WI38 (cell line): ENCODE measurements around the gene PRPF4.

ENCODE experiments used
- H3K4me3 ChIP-seq: 2 replicates; pipeline ENCODE4 v1.5.1; 2011; ENCODE audit warnings: low read depth, mild to moderate bottlenecking, control low read depth, low read length
- TF ChIP-seq, protein P1 (sequence below): IDR thresholded peaks from 2 replicates; pipeline ENCODE4 v1.5.1; 2012; ENCODE audit warnings: low read depth, mild to moderate bottlenecking, control low read depth, low read length

Gene PRPF4

DNA sequence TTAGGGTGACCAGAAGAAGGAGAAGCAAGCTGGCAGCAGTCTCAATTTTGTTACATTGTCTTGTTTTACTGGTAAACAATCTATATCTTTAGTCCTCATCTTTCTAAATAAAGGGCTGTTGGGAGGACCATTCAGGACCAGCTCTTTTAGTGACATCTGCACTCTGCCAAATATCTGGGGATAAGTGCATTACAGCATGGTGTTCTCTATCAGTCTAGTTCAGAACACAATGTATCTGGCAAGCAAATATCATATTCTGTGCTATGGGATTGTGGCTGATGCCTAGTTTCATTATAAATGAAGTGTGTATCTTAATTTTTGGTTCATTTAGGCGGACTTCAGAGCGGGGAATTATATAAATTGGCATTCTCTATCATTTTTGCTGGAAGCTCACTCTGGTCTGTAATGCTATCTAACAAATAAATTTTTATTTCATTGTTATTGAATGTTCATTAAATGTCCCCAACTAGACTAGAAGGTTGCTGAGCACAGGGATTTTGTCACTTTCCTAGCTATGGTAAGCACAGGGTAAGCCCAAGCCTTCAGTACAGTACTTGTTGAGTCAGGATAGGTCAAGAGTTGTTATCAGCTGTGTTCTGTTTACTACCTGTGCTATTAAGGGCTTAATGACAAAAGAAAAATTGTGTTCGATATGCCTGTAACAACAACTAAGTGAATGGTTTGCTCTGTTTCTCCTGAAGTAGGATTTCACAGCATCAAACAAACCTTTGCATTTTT lies 52.8 kb downstream of the PRPF4 start:
- no peak overlapping the region for H3K4me3 ChIP-seq
- TF ChIP-seq, protein P1, sequence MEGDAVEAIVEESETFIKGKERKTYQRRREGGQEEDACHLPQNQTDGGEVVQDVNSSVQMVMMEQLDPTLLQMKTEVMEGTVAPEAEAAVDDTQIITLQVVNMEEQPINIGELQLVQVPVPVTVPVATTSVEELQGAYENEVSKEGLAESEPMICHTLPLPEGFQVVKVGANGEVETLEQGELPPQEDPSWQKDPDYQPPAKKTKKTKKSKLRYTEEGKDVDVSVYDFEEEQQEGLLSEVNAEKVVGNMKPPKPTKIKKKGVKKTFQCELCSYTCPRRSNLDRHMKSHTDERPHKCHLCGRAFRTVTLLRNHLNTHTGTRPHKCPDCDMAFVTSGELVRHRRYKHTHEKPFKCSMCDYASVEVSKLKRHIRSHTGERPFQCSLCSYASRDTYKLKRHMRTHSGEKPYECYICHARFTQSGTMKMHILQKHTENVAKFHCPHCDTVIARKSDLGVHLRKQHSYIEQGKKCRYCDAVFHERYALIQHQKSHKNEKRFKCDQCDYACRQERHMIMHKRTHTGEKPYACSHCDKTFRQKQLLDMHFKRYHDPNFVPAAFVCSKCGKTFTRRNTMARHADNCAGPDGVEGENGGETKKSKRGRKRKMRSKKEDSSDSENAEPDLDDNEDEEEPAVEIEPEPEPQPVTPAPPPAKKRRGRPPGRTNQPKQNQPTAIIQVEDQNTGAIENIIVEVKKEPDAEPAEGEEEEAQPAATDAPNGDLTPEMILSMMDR = no peak

DNA sequence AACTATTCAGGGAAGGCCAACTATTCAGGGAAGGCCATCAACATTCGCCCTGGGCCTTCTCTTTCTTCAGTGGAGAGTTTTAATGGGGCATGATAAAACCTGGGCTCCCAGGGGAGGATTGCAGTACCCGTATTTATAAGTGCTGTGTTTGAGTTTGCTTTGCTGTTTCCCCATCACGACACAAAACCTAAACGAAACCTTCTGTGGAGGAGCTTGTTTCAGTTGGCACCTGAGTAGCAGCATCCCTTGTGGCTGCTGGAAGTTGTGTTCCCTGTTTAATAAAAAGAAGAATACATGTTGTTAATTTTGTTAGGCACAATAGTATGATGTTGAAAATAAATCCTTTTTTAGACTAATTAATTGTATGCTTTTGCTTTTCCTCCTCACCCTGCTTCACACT lies 56.3 kb downstream of the PRPF4 start:
- TF ChIP-seq, protein P1 = no peak
- no peak overlapping the region for H3K4me3 ChIP-seq

DNA sequence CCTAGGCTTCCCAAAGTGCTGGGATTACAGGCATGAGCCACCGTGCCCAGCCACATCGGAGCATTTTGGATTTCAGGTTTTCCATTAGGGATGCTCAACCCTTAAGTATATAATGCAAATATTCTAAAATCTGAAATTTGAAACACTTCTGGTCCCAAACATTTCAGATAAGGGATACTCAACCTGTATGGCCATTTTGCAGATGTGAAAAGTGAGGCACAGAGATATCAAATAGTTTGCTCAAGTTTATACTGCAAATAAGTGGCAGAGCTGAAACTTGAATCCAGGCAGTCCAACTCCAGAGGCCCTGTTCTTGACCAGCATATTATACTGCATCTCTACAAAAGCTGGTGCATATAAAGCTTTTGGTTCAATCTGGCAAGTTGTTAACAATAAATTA lies 62.3 kb downstream of the PRPF4 start:
- TF ChIP-seq, protein P1 = no peak
- no peak overlapping the region for H3K4me3 ChIP-seq

DNA sequence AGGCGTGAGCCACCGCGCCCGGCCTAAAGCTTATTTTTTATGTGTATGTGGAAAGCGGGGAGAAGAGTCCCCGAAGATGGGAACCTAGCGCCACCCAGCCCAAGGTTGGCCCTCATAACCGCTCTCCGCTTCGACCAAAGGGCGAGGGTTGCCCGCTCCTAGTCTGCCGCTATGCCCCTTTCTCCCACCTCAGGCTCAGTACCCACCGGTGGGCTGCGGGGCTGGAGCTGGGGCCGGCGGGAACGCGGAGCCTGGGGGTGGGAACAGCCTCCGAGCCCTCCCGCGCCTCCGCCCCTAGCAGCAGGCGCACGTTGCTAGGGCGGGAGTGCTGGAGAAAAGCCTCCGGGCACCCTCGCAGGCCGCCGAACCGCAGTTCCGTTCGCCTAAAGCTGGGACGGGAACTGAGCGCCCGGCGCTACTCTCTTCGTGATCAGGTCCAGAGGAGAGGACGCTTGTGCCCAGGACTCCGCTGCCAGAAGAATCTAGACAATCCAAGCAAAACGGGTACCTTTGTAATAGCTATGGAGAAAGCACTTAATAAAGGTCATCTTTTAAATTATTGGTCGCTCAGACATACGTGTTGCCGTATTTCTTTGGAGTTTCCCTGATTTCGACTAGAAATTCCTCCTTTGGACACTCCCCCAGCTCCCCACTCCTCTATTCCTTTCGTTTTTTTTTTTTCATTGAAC lies 64.7 kb downstream of the PRPF4 start, which contains the start of gene WDR31:
Gene WDR31, minus strand, starts transcription at position 265 of the 689 bp plus-strand sequence. CDS start 8,253 bp downstream, outside the sequence.
- H3K4me3 ChIP-seq = peak within 1 kb of the TSS; percentile 84
- TF ChIP-seq, protein P1 = no peak

DNA sequence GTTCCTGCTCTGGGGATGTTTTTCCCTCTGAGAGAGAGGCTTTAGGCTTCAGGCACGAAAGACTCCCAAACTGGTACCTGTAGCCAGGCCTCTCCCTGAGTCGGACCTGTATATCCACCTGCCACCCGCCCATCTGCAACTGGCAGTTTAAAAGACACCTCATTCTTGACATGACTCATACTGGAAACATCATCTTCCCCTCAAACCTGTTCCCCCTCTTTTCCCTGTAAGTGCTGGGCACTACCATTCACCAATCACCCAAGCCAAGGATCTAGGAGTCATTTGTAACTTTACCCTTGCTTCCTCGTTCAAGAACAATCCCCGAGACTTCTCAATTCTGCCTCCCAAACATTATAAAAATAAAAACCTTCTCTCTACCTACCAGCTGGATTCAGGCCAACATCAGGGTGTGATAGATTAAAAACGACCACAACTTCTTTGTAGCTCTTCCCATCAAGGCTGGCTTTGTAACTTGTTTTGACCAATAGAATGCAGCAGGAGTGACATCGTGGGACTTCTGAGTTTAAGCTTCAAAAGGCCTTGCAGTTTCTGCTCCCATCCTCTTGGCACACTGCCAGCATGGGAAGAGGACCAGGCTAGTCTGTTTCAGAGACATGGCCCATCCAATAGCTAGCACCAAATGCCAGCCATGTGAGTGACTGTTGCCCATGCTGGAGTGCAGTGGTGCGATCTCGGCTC lies 66.4 kb downstream of the PRPF4 start:
- TF ChIP-seq, protein P1 = no peak

More for the DNA sequence above, 66.4 kb downstream of the PRPF4 start:
- no peak overlapping the region for H3K4me3 ChIP-seq
